PFSK-1 (cell line): ENCODE measurements around the gene RPP14.

Experiments
- POLR2AphosphoS5 ChIP-seq: IDR thresholded peaks from 2 replicates; pipeline ENCODE4 v1.6.1; 2012; ENCODE audit warnings: low read depth, mild to moderate bottlenecking, control low read depth, low read length, moderate library complexity
- REST ChIP-seq, 2 experiments: IDR thresholded peaks; 2 replicates each; pipeline versions ENCODE4 v1.6.1 to v1.8.0; 2011 to 2012; ENCODE audit warnings: low read depth in 2 of 2, low read length in 2 of 2, control low read depth in 1 of 2, inconsistent platforms in 1 of 2, mild to moderate bottlenecking in 1 of 2, moderate library complexity in 1 of 2; ENCODE audit not compliant: insufficient read depth in 1 of 2
- SIN3A ChIP-seq: IDR thresholded peaks from 2 replicates; pipeline ENCODE4 v1.6.1; 2012; ENCODE audit warnings: mild to moderate bottlenecking, low read length, moderate library complexity, borderline replicate concordance; ENCODE audit not compliant: insufficient read depth
- TAF1 ChIP-seq: IDR thresholded peaks from 2 replicates; pipeline ENCODE4 v1.6.1; 2012; ENCODE audit warnings: low read length, control low read depth, borderline replicate concordance; ENCODE audit not compliant: insufficient read depth

DNA sequence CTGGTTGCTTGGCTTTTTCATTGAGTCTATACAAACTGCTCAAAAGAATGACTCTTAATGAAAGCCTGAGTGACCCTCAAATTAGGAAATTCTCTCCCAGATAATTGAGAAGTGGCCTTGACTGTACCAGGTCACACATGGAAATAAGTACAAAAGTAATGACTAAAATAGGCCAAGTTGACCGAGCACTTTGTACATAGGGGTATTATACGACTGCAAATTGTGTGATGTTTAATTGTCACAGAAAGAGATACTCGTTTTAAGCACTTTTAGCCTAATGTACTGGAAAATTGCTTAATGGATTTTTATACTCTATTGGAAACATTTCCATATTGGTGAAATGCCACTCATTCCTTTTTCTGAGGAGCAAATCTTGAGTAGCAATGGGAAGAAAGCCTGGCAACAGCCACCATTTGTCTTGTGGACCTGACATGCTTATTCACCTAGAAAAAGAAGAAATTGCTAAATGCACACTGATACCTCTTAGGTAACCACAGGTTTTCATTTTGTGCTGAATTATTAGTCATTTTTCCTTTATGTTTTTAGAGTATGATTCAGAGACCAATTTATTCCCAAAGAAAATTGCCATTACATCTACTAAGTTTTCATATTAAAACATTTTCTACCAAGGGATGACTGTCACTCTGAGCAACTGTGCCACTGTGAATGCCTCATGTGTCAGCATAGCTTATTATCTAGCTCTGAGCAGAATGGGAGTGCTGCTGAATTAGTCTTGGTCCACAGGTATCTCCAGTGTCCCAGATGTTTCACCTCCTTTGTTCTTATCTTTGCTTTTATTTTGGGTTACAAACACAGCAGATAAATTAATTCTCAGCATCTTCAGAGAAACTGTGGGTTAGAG, 17.7 kb downstream of the RPP14 start:
- TF ChIP-seq TAF1 (no peak), POLR2AphosphoS5 (no peak), REST (IDR thresholded peaks at IDR 0.05; ENCODE audit: insufficient read depth in 1 of 2, low read depth in 2 of 2, low read length in 2 of 2) (no peak), SIN3A (no peak)
